GM12878 (cell line): ENCODE results near the gene CNTNAP5. TPM values are rescaled to one million over a fixed set of nuclear protein-coding genes. Genes with fewer than 3 reads are reported as not detected.

Source experiments
- ATAC-seq: fragments of 200-7000 bp; cut with Tn5 transposase; 3 replicates; pipeline ENCODE4 v1.9.1; 2020; ENCODE audit warnings: mild to moderate bottlenecking, moderate library complexity
- BruUV-seq: library from RNA; stranded (reverse); fragments of 400-500 nt; replicated peaks from 2 replicates; lab custom pipeline; 2021; lab: Mats Ljungman, UMichigan
- CTCF ChIA-PET: fragments of 300-600 bp; sonication (Branson Sonifier 250); formaldehyde crosslinking; extraction: SDS; loops from one replicate; lab custom pipeline; 2021; ENCODE audit warnings: inconsistent platforms; lab: Yijun Ruan, JAX
- POLR2A ChIA-PET: fragments of 350-600 bp; formaldehyde crosslinking; extraction: SDS; loops from one replicate; lab custom pipeline; 2021; ENCODE audit warnings: inconsistent platforms; lab: Charles Lee
- RAD21 ChIA-PET: fragments of 300-600 bp; sonication (Branson Sonifier 250); formaldehyde crosslinking; loops from one replicate; lab custom pipeline; 2023; ENCODE audit warnings: antibody characterized with exemption; ENCODE audit not compliant: unreplicated experiment; lab: Charles Lee
- SMC1A ChIA-PET: fragments of 300-600 bp; sonication (Branson Sonifier 250); formaldehyde crosslinking; loops from one replicate; lab custom pipeline; 2023; ENCODE audit not compliant: unreplicated experiment, uncharacterized antibody; lab: Charles Lee
- DNase-seq: peaks from one replicate; pipeline ENCODE4 v3.0.0-alpha.2; 2011; ENCODE audit warnings: low read depth, low spot score
- FAIRE-seq: peaks from 3 replicates; lab custom pipeline; 2011; peaks lifted over from hg19 to GRCh38; lab: Jason Lieb, UNC
- H2AFZ ChIP-seq: 2 replicates; pipeline ENCODE4 v1.6.0; 2011; ENCODE audit warnings: low read depth, low read length, control low read depth; ENCODE audit not compliant: control insufficient read depth
- H3K27ac ChIP-seq: 2 replicates; pipeline ENCODE4 v1.5.1; 2011; ENCODE audit warnings: control low read depth; ENCODE audit not compliant: control insufficient read depth, insufficient read depth
- H3K27me3 ChIP-seq, 2 experiments: replicated peaks in 1 of 2; 2 replicates each; pipeline versions ENCODE4 v1.6.0 to v1.6.1; 2011; ENCODE audit warnings: low read length in 1 of 2; ENCODE audit not compliant: control insufficient read depth in 2 of 2, insufficient read depth in 2 of 2
- H3K36me3 ChIP-seq, 2 experiments: 2 replicates each; pipeline ENCODE4 v1.5.1; 2011; ENCODE audit warnings: low read length in 1 of 2; ENCODE audit not compliant: control insufficient read depth in 2 of 2, insufficient read depth in 2 of 2
- H3K4me1 ChIP-seq: 2 replicates; pipeline ENCODE4 v1.6.1; 2011; ENCODE audit warnings: mild to moderate bottlenecking, low read length, moderate library complexity, mixed read lengths; ENCODE audit not compliant: control insufficient read depth, insufficient read depth
- H3K4me2 ChIP-seq: 2 replicates; pipeline ENCODE4 v1.6.0; 2011; ENCODE audit warnings: control low read depth; ENCODE audit not compliant: control insufficient read depth, insufficient read depth
- H3K4me3 ChIP-seq: fragments of 200-600 bp; sonication (generic); 2 replicates; pipeline ENCODE4 v1.5.1; 2016
- H3K79me2 ChIP-seq: 2 replicates; pipeline ENCODE4 v1.6.0; 2011; ENCODE audit warnings: low read length; ENCODE audit not compliant: control insufficient read depth, insufficient read depth
- H3K9ac ChIP-seq: 2 replicates; pipeline ENCODE4 v1.8.0; 2011; ENCODE audit warnings: low read length, control low read depth, mixed read lengths; ENCODE audit not compliant: control insufficient read depth, insufficient read depth
- H3K9me3 ChIP-seq: replicated peaks from 3 replicates; pipeline ENCODE4 v1.5.1; 2011; ENCODE audit warnings: mild to moderate bottlenecking, low read length; ENCODE audit not compliant: control insufficient read depth, insufficient read depth
- H4K20me1 ChIP-seq: 2 replicates; pipeline ENCODE4 v1.6.0; 2011; ENCODE audit not compliant: control insufficient read depth, insufficient read depth
- ATF7 ChIP-seq: fragments of 450-650 bp; IDR thresholded peaks from 2 replicates; pipeline ENCODE4 v1.6.1; 2016; ENCODE audit warnings: low read depth, mild to moderate bottlenecking
- CBX3 ChIP-seq: fragments of 200-600 bp; sonication (generic); IDR thresholded peaks from 2 replicates; pipeline ENCODE4 v1.6.1; 2016; ENCODE audit warnings: low read depth, borderline replicate concordance
- CEBPB ChIP-seq, 2 experiments: fragments of 150-350 bp in 1 of 2; IDR thresholded peaks; 2 replicates each; pipeline ENCODE4 v1.6.1; 2012 to 2014; ENCODE audit warnings: low read depth in 2 of 2, low read length in 2 of 2, borderline replicate concordance in 1 of 2, inconsistent platforms in 1 of 2
- CHD4 ChIP-seq: fragments of 200-600 bp; sonication (generic); IDR thresholded peaks from 2 replicates; pipeline ENCODE4 v1.6.1; 2016; ENCODE audit warnings: mild to moderate bottlenecking
- MEF2B ChIP-seq: fragments of 450-650 bp; IDR thresholded peaks from 2 replicates; pipeline ENCODE4 v1.6.1; 2018; ENCODE audit warnings: mild to moderate bottlenecking, moderate library complexity; ENCODE audit not compliant: partially characterized antibody, poor library complexity, severe bottlenecking
- NFIC ChIP-seq: IDR thresholded peaks from 2 replicates; pipeline ENCODE4 v1.6.1; 2012; ENCODE audit warnings: low read depth, mild to moderate bottlenecking, inconsistent platforms, low read length, moderate library complexity
- NR2C1 ChIP-seq: fragments of 450-650 bp; IDR thresholded peaks from 2 replicates; pipeline ENCODE4 v1.6.1; 2017; ENCODE audit warnings: antibody characterized with exemption, mild to moderate bottlenecking, moderate library complexity
- POLR2A ChIP-seq: IDR thresholded peaks from 2 replicates; pipeline ENCODE4 v1.6.1; 2011; ENCODE audit warnings: low read depth, mild to moderate bottlenecking, low read length
- POLR2AphosphoS5 ChIP-seq: IDR thresholded peaks from 2 replicates; pipeline ENCODE4 v1.6.1; 2011; ENCODE audit warnings: mild to moderate bottlenecking, low read length, inconsistent platforms
- SMARCA5 ChIP-seq: fragments of 450-650 bp; IDR thresholded peaks from 2 replicates; pipeline ENCODE4 v1.6.1; 2017; ENCODE audit warnings: mild to moderate bottlenecking
- SPI1 ChIP-seq: IDR thresholded peaks from 2 replicates; pipeline ENCODE4 v1.6.1; 2011; ENCODE audit warnings: low read depth, mild to moderate bottlenecking, low read length, moderate library complexity, borderline replicate concordance; ENCODE audit not compliant: insufficient read depth
- SRF ChIP-seq, 2 experiments: IDR thresholded peaks; 2 replicates each; pipeline ENCODE4 v1.6.1; 2011; ENCODE audit warnings: low read depth in 2 of 2, low read length in 2 of 2, mild to moderate bottlenecking in 1 of 2, moderate library complexity in 1 of 2
- ZNF24 ChIP-seq: fragments of 450-650 bp; IDR thresholded peaks from 2 replicates; pipeline ENCODE4 v1.6.1; 2017; ENCODE audit warnings: antibody characterized with exemption, mild to moderate bottlenecking
- WGBS: methylation state at CpG from one replicate; pipeline ENCODE4 v1.1.6; 2016; ENCODE audit warnings: low lambda C conversion rate; ENCODE audit not compliant: insufficient replicate concordance, insufficient coverage; ENCODE audit errors: missing lambda C conversion rate; 5-methylcytosine and 5-hydroxymethylcytosine counted together
- in situ Hi-C: fragments of 300-500 bp; cut with MboI; formaldehyde crosslinking; loops from 9 replicates; pipeline ENCODE4 v1.14.3; 2018; ENCODE audit warnings: mixed read lengths
- intact Hi-C: fragments of 100-400 bp; cut with micrococcal nuclease; formaldehyde crosslinking; loops from one replicate; pipeline ENCODE4 v1.14.2; 2022; ENCODE audit not compliant: unreplicated experiment
- polyA plus RNA-seq, 11 experiments: library from polyadenylated mRNA; depleted of rRNA in 4 of 11; unstranded in 6 of 11; stranded (reverse) in 5 of 11; fragments of >200 nt; fragmentation: Nextera tagmentation in 4 of 11; fragmentation: Illumina TruSeq in 1 of 11; extraction: Ambion mirVana in 4 of 11; extraction: Trizol in 1 of 11; gene quantifications; 1 replicate in 1 of 11; 2 replicates in 10 of 11; pipeline versions ENCODE4 v1.2.1 to v1.2.3, GENCODE V29; 2011 to 2016; ENCODE audit warnings: inconsistent platforms in 2 of 11, missing spikeins in 2 of 11, low read depth in 1 of 11
- total RNA-seq, 4 experiments: library from RNA; depleted of rRNA in 3 of 4; stranded (reverse); fragments of >200 nt in 3 of 4; fragmentation: Illumina TruSeq in 1 of 4; extraction: Trizol in 1 of 4; gene quantifications; 2 replicates each; pipeline versions ENCODE4 v1.2.1 to v1.2.3, GENCODE V29; 2013 to 2021
- TF ChIP-seq, protein P1 (sequence below): fragments of 450-650 bp; IDR thresholded peaks from 2 replicates; pipeline ENCODE4 v1.6.1; 2017; ENCODE audit warnings: borderline replicate concordance
- TF ChIP-seq, protein P2 (sequence below): IDR thresholded peaks from 2 replicates; pipeline ENCODE4 v1.6.1; 2012; ENCODE audit warnings: low read length, inconsistent platforms
- TF ChIP-seq, protein P3 (sequence below): IDR thresholded peaks from 2 replicates; pipeline ENCODE4 v1.6.1; 2012; ENCODE audit warnings: mild to moderate bottlenecking, low read depth, low read length

The CNTNAP5 gene
- total and polyA plus RNA-seq, 10 of the 15 experiments (the other 5 are each of a cell fraction or from before 2014, with no cell fraction given) = not detected

DNA sequence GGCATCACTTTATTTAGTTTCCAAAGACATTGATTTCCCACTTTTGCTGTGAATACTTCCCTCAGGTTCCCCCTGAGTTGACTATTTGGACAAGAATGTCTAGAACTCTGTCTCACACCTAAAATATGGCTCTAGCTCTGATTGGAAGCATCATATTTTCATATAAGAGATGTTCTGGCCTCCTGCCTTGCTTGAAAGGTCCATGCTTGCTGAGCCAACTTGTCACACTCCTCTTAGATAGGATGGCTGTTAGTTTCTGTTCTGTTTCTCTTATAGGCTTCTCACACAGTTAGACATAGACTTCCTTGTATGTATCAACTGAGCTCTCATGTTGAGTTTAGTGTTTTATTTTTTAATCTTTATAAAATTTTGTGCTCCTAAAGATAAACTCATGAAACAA, 87.1 kb downstream of the CNTNAP5 start (continued):
- TF ChIP-seq CBX3 = no peak

DNA sequence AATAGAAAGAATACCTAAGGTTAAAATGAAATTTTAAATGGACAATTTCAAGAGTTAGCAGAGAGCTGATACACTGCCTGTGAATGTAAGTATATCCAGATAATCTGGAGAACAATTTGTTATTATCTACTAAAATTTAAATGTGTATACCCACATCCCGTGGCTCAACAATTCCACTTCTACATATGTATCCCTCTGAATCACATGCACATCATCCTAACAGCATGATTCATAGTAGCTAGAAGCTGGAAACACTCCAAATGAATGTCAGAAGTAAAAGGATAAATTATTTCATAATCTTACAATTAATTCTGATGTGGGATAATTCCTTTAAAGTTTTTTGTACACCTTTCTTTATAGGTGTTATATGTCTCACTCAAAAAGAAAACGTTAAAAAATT, 87.9 kb downstream of the CNTNAP5 start:
- ChIA-PET RAD21 (no interaction called here), CTCF (no interaction called here), POLR2A (no interaction called here), SMC1A (no interaction called here)
- Histone ChIP-seq H3K4me1 (no peaks in the 10 kb centered on the region), H3K9me3 (no peaks in the 10 kb centered on the region), H3K27me3 (no peaks in the 10 kb centered on the region), H3K4me3 (no peak overlapping the region), H3K4me2 (no peak overlapping the region), H4K20me1 (no peaks in the 10 kb centered on the region), H3K9ac (no peak overlapping the region), H3K79me2 (no peaks in the 10 kb centered on the region), H3K36me3 (no peaks in the 10 kb centered on the region), H2AFZ (no peak overlapping the region), H3K27ac (no peak overlapping the region)
- BruUV-seq = no TSS peak
- in situ Hi-C loops (no loop called here), intact Hi-C loops (no loop called here)
- 0% methylated on average over 2 of the region's 2 CpGs for WGBS
- FAIRE-seq (no peak), DNase-seq (no peak), ATAC-seq (no peak)
- no peak for TF ChIP-seq SMARCA5
- TF ChIP-seq, protein P1, sequence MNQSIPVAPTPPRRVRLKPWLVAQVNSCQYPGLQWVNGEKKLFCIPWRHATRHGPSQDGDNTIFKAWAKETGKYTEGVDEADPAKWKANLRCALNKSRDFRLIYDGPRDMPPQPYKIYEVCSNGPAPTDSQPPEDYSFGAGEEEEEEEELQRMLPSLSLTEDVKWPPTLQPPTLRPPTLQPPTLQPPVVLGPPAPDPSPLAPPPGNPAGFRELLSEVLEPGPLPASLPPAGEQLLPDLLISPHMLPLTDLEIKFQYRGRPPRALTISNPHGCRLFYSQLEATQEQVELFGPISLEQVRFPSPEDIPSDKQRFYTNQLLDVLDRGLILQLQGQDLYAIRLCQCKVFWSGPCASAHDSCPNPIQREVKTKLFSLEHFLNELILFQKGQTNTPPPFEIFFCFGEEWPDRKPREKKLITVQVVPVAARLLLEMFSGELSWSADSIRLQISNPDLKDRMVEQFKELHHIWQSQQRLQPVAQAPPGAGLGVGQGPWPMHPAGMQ = no peak
- no peak for TF ChIP-seq POLR2A
- TF ChIP-seq CHD4 = no peak
- TF ChIP-seq, protein P2, sequence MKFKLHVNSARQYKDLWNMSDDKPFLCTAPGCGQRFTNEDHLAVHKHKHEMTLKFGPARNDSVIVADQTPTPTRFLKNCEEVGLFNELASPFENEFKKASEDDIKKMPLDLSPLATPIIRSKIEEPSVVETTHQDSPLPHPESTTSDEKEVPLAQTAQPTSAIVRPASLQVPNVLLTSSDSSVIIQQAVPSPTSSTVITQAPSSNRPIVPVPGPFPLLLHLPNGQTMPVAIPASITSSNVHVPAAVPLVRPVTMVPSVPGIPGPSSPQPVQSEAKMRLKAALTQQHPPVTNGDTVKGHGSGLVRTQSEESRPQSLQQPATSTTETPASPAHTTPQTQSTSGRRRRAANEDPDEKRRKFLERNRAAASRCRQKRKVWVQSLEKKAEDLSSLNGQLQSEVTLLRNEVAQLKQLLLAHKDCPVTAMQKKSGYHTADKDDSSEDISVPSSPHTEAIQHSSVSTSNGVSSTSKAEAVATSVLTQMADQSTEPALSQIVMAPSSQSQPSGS = no peak
- TF ChIP-seq, protein P3, sequence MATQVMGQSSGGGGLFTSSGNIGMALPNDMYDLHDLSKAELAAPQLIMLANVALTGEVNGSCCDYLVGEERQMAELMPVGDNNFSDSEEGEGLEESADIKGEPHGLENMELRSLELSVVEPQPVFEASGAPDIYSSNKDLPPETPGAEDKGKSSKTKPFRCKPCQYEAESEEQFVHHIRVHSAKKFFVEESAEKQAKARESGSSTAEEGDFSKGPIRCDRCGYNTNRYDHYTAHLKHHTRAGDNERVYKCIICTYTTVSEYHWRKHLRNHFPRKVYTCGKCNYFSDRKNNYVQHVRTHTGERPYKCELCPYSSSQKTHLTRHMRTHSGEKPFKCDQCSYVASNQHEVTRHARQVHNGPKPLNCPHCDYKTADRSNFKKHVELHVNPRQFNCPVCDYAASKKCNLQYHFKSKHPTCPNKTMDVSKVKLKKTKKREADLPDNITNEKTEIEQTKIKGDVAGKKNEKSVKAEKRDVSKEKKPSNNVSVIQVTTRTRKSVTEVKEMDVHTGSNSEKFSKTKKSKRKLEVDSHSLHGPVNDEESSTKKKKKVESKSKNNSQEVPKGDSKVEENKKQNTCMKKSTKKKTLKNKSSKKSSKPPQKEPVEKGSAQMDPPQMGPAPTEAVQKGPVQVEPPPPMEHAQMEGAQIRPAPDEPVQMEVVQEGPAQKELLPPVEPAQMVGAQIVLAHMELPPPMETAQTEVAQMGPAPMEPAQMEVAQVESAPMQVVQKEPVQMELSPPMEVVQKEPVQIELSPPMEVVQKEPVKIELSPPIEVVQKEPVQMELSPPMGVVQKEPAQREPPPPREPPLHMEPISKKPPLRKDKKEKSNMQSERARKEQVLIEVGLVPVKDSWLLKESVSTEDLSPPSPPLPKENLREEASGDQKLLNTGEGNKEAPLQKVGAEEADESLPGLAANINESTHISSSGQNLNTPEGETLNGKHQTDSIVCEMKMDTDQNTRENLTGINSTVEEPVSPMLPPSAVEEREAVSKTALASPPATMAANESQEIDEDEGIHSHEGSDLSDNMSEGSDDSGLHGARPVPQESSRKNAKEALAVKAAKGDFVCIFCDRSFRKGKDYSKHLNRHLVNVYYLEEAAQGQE = no peak
- no peak for TF ChIP-seq NFIC
- no peak for TF ChIP-seq ATF7
- no peak for TF ChIP-seq SRF (IDR thresholded peaks at IDR 0.05; ENCODE audit: low read depth in 2 of 2, low read length in 2 of 2)
- TF ChIP-seq SPI1 = no peak
- no peak for TF ChIP-seq CEBPB (IDR thresholded peaks at IDR 0.05; ENCODE audit: borderline replicate concordance in 1 of 2, low read depth in 2 of 2, low read length in 2 of 2)
- TF ChIP-seq ZNF24 = no peak
- TF ChIP-seq MEF2B = no peak
- TF ChIP-seq NR2C1 = no peak
- TF ChIP-seq POLR2AphosphoS5 = no peak
